Measurements from ENCODE around the gene RMND5B. TPM values are rescaled to one million over a fixed set of nuclear protein-coding genes. Genes with fewer than 3 reads are reported as not detected.
A peak's percentile ranks its signal among the peaks of the same experiment; 100 is the strongest.
"Not testable (repeated sequence)": the region's sequence is repeated elsewhere in the genome, so short reads cannot be mapped to it uniquely, and the experiment has no call there.

Gene RMND5B
- total RNA-seq, 1 experiment from 2014 or later: 48.4 TPM

- H3K4me3 ChIP-seq (ENCODE audit: low read depth, low read length): no peak overlapping the region
- H3K27me3 Mint-ChIP-seq (ENCODE audit: insufficient read depth, unreplicated experiment): no peaks in the 10 kb centered on the region
- H3K27me3 ChIP-seq (replicated peaks; ENCODE audit: control insufficient read depth, insufficient read depth, low read length): no peaks in the 10 kb centered on the region
- no peaks in the 10 kb centered on the region for H3K4me1 Mint-ChIP-seq (ENCODE audit: low read depth, unreplicated experiment)
- peaks cover 11% of the 10 kb centered on the region for H3K36me3 Mint-ChIP-seq (ENCODE audit: insufficient read depth, unreplicated experiment)
- H3K4me1 ChIP-seq: peaks cover 12% of the 10 kb centered on the region; the same call in 1 of the 2 replicates
- ChIA-PET POLR2A (interaction anchor here (0.5 to 1.0 kb wide), 2 partner anchors 9 to 29 kb away, joined by 3 to 9 read pairs; partner anchors contain the start of gene NHP2), CTCF (interaction anchor here (0.5 to 1.3 kb wide), 2 partner anchors 22 to 39 kb away, joined by 3 to 4 read pairs; no protein-coding TSS in a partner anchor)
- TF ChIP-seq, protein P1, sequence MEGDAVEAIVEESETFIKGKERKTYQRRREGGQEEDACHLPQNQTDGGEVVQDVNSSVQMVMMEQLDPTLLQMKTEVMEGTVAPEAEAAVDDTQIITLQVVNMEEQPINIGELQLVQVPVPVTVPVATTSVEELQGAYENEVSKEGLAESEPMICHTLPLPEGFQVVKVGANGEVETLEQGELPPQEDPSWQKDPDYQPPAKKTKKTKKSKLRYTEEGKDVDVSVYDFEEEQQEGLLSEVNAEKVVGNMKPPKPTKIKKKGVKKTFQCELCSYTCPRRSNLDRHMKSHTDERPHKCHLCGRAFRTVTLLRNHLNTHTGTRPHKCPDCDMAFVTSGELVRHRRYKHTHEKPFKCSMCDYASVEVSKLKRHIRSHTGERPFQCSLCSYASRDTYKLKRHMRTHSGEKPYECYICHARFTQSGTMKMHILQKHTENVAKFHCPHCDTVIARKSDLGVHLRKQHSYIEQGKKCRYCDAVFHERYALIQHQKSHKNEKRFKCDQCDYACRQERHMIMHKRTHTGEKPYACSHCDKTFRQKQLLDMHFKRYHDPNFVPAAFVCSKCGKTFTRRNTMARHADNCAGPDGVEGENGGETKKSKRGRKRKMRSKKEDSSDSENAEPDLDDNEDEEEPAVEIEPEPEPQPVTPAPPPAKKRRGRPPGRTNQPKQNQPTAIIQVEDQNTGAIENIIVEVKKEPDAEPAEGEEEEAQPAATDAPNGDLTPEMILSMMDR (IDR thresholded peaks at IDR 0.05; ENCODE audit: insufficient read depth in 1 of 2, low read depth in 1 of 2, low read length in 1 of 2, severe bottlenecking in 1 of 2, unreplicated experiment in 1 of 2): no peak
- H3K9me3 Mint-ChIP-seq (ENCODE audit: unreplicated experiment): no peaks in the 10 kb centered on the region
- no TSS peak for BruUV-seq (replicated peaks)
- peak; percentile 76 to 82 for DNase-seq
- no peak overlapping the region for H3K4me3 Mint-ChIP-seq (ENCODE audit: unreplicated experiment)
- intact Hi-C loops (cut with micrococcal nuclease; ENCODE audit: unreplicated experiment): no loop called here
- peak overlapping the region; percentile 40 for H3K27ac Mint-ChIP-seq (ENCODE audit: unreplicated experiment)
- no peaks in the 10 kb centered on the region for H3K9me3 ChIP-seq
- no peaks in the 10 kb centered on the region for H3K36me3 ChIP-seq (ENCODE audit: control insufficient read depth, insufficient read depth, low read length)
Measured at GRCh38 chr5:178123966-178124925, 6.6 kb upstream of the RMND5B start.

GRCh38 chr5:178125253-178125906 lies 5.4 kb upstream of the RMND5B start:
- H3K27me3 ChIP-seq (replicated peaks; ENCODE audit: control insufficient read depth, insufficient read depth, low read length): no peaks in the 10 kb centered on the region
- no peaks in the 10 kb centered on the region for H3K9me3 ChIP-seq
- Mint-ChIP-seq H3K4me1 (ENCODE audit: low read depth, unreplicated experiment) (no peaks in the 10 kb centered on the region), H3K4me3 (ENCODE audit: unreplicated experiment) (no peak overlapping the region), H3K27ac (ENCODE audit: unreplicated experiment) (no peak overlapping the region), H3K9me3 (ENCODE audit: unreplicated experiment) (no peaks in the 10 kb centered on the region), H3K36me3 (ENCODE audit: insufficient read depth, unreplicated experiment) (peaks cover 11% of the 10 kb centered on the region), H3K27me3 (ENCODE audit: insufficient read depth, unreplicated experiment) (no peaks in the 10 kb centered on the region)
- ChIA-PET CTCF (no interaction called here), POLR2A (no interaction called here)
- H3K36me3 ChIP-seq (ENCODE audit: control insufficient read depth, insufficient read depth, low read length): no peaks in the 10 kb centered on the region
- no peak overlapping the region for H3K4me3 ChIP-seq (ENCODE audit: low read depth, low read length)
- TF ChIP-seq, protein P1 (IDR thresholded peaks at IDR 0.05; ENCODE audit: insufficient read depth in 1 of 2, low read depth in 1 of 2, low read length in 1 of 2, severe bottlenecking in 1 of 2, unreplicated experiment in 1 of 2): no peak
- peaks cover 12% of the 10 kb centered on the region; the same call in 1 of the 2 replicates for H3K4me1 ChIP-seq
- DNase-seq: no peak
- no TSS peak for BruUV-seq (replicated peaks)
- intact Hi-C loops (cut with micrococcal nuclease; ENCODE audit: unreplicated experiment): no loop called here

GRCh38 chr5:178126556-178126955 lies 4.3 kb upstream of the RMND5B start:
- Mint-ChIP-seq H3K4me1 (ENCODE audit: low read depth, unreplicated experiment) (peaks cover 3% of the 10 kb centered on the region), H3K36me3 (ENCODE audit: insufficient read depth, unreplicated experiment) (peaks cover 11% of the 10 kb centered on the region), H3K4me3 (ENCODE audit: unreplicated experiment) (no peak overlapping the region), H3K27ac (ENCODE audit: unreplicated experiment) (no peak overlapping the region), H3K9me3 (ENCODE audit: unreplicated experiment) (no peaks in the 10 kb centered on the region), H3K27me3 (ENCODE audit: insufficient read depth, unreplicated experiment) (no peaks in the 10 kb centered on the region)
- intact Hi-C loops (cut with micrococcal nuclease; ENCODE audit: unreplicated experiment): no loop called here
- POLR2A ChIA-PET: no interaction called here
- no peak overlapping the region for H3K4me3 ChIP-seq (ENCODE audit: low read depth, low read length)
- H3K36me3 ChIP-seq (ENCODE audit: control insufficient read depth, insufficient read depth, low read length): no peaks in the 10 kb centered on the region
- TF ChIP-seq, protein P1 (IDR thresholded peaks at IDR 0.05; ENCODE audit: insufficient read depth in 1 of 2, low read depth in 1 of 2, low read length in 1 of 2, severe bottlenecking in 1 of 2, unreplicated experiment in 1 of 2): no peak
- CTCF ChIA-PET: no interaction called here
- peaks cover 12% of the 10 kb centered on the region; the same call in 1 of the 2 replicates for H3K4me1 ChIP-seq
- BruUV-seq (replicated peaks): no TSS peak
- DNase-seq: no peak
- H3K27me3 ChIP-seq (replicated peaks; ENCODE audit: control insufficient read depth, insufficient read depth, low read length): no peaks in the 10 kb centered on the region
- no peaks in the 10 kb centered on the region for H3K9me3 ChIP-seq

DNA sequence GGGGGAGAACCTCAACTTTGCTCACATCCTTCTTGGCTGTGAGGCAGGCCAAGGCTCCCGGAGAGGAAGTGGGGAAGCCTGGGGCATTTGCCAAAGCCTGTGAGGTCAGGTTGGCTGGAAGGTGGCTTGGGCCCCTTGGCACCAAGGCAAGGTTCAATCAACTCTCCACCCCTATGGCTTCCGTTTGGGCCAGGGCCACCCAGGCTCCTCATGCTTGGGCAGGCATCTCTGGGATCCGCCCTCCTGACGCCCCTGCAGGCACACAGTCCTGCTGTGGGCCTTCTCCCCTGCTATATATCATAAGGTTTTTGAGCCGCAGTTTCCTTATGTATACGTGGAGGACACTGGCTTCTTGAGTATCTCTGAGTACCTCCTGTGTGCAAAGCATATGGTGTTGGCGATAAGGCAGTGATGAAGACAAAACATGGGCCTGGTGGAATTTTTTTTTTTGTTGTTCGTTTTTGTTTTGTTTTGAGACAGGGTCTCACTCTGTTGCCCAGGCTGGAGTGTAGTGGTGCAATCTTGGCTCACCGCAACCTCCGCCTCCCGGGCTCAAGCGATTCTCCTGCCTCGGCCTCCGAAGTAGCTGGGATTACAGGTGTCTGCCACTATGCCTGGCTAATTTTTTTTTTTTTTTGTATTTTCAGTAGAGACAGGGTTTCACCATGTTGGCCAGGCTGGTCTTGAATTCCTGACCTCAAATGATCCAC lies 3.4 kb upstream of the RMND5B start:
- POLR2A ChIA-PET; H3K27ac Mint-ChIP-seq (ENCODE audit: unreplicated experiment); H3K4me3 ChIP-seq (ENCODE audit: low read depth, low read length); H3K36me3 ChIP-seq (ENCODE audit: control insufficient read depth, insufficient read depth, low read length); BruUV-seq (replicated peaks); H3K27me3 Mint-ChIP-seq (ENCODE audit: insufficient read depth, unreplicated experiment); intact Hi-C loops (cut with micrococcal nuclease; ENCODE audit: unreplicated experiment); H3K4me3 Mint-ChIP-seq (ENCODE audit: unreplicated experiment); CTCF ChIA-PET; H3K27me3 ChIP-seq (replicated peaks; ENCODE audit: control insufficient read depth, insufficient read depth, low read length); DNase-seq; H3K9me3 ChIP-seq; H3K9me3 Mint-ChIP-seq (ENCODE audit: unreplicated experiment); H3K4me1 Mint-ChIP-seq (ENCODE audit: low read depth, unreplicated experiment): not testable (repeated sequence)
- H3K36me3 Mint-ChIP-seq (ENCODE audit: insufficient read depth, unreplicated experiment): peaks cover 18% of the 10 kb centered on the region
- H3K4me1 ChIP-seq: peaks cover 18% of the 10 kb centered on the region

Data from Caco-2 (cell line).